Astrocyte (in vitro differentiated cells and primary cell): Measurements from ENCODE around the gene PALS2.

Source experiments
- EZH2 ChIP-seq: IDR thresholded peaks from 2 replicates; pipeline ENCODE4 v1.6.1; 2012; ENCODE audit warnings: mild to moderate bottlenecking, low read length, inconsistent platforms; ENCODE audit not compliant: insufficient read depth
- TF ChIP-seq, protein P1 (sequence below): IDR thresholded peaks from 2 replicates; pipeline ENCODE4 v1.5.1; 2011; ENCODE audit warnings: low read depth, mild to moderate bottlenecking, inconsistent platforms, low read length, moderate library complexity; ENCODE audit not compliant: insufficient read depth

DNA sequence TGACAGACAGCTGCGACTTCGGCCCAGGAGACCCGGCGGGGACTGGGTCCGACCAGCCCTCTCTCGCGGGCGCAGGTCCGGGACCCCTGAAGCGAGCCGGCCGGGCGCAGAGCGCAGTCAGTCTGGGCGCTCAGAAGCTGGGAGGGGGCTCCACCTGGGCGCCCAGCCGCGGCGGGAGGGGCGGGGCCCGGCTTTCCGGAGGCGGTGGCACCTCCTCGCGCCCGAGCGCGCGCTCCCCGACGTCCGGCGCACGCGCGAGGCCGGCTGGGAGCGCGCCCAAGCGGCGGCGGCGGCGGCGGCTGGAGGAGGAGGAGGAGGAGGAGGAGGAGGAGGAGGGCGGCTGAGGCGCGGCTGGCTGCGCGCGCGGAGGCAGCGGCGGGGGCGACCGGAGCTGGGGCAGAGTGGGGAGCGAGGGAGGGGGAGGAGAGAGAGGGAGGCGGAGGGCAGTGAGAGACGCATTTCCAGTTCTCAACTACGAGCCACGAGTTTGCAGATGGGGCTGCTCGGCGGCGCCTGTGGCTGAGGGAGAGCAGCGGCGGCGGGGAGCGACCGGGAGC lies at the start of gene PALS2:
- TF ChIP-seq, protein P1, sequence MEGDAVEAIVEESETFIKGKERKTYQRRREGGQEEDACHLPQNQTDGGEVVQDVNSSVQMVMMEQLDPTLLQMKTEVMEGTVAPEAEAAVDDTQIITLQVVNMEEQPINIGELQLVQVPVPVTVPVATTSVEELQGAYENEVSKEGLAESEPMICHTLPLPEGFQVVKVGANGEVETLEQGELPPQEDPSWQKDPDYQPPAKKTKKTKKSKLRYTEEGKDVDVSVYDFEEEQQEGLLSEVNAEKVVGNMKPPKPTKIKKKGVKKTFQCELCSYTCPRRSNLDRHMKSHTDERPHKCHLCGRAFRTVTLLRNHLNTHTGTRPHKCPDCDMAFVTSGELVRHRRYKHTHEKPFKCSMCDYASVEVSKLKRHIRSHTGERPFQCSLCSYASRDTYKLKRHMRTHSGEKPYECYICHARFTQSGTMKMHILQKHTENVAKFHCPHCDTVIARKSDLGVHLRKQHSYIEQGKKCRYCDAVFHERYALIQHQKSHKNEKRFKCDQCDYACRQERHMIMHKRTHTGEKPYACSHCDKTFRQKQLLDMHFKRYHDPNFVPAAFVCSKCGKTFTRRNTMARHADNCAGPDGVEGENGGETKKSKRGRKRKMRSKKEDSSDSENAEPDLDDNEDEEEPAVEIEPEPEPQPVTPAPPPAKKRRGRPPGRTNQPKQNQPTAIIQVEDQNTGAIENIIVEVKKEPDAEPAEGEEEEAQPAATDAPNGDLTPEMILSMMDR: no peak
- TF ChIP-seq EZH2: no peak
